ENCODE measurements around the gene PHF10. TPM values are rescaled to one million over a fixed set of nuclear protein-coding genes. Genes with fewer than 3 reads are reported as not detected.

PHF10 gene
- total RNA-seq, 2 donors from 2014 or later, result 82.5 to 82.8 TPM

- H3K9me3 Mint-ChIP-seq, result no peaks in the 10 kb centered on the region
- no peak overlapping the region for H3K4me3 ChIP-seq (ENCODE audit: low read length)
- no peak for DNase-seq
- H3K4me1 Mint-ChIP-seq, result peaks cover under 1% of the 10 kb centered on the region
- H3K27ac ChIP-seq (ENCODE audit: low read depth, low read length), result no peak overlapping the region
- 87 to 100% methylated on average over 3 of the region's 3 CpGs for WGBS, 2 experiments (ENCODE audit: insufficient coverage in 1 of 2, insufficient read length in 1 of 2)
- H3K27me3 Mint-ChIP-seq (ENCODE audit: insufficient read depth), result no peaks in the 10 kb centered on the region
- no peaks in the 10 kb centered on the region for H3K4me1 ChIP-seq (ENCODE audit: control insufficient read depth, insufficient read depth, low read length)
- TF ChIP-seq, protein P1, sequence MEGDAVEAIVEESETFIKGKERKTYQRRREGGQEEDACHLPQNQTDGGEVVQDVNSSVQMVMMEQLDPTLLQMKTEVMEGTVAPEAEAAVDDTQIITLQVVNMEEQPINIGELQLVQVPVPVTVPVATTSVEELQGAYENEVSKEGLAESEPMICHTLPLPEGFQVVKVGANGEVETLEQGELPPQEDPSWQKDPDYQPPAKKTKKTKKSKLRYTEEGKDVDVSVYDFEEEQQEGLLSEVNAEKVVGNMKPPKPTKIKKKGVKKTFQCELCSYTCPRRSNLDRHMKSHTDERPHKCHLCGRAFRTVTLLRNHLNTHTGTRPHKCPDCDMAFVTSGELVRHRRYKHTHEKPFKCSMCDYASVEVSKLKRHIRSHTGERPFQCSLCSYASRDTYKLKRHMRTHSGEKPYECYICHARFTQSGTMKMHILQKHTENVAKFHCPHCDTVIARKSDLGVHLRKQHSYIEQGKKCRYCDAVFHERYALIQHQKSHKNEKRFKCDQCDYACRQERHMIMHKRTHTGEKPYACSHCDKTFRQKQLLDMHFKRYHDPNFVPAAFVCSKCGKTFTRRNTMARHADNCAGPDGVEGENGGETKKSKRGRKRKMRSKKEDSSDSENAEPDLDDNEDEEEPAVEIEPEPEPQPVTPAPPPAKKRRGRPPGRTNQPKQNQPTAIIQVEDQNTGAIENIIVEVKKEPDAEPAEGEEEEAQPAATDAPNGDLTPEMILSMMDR (conservative IDR thresholded peaks at IDR 0.05), result no peak
- H3K36me3 ChIP-seq (ENCODE audit: control insufficient read depth, insufficient read depth, low read length), result peaks cover 85% of the 10 kb centered on the region
- H3K9ac ChIP-seq (ENCODE audit: extremely low read depth, low read length, poor library complexity, severe bottlenecking), result no peak overlapping the region
- H3K9me3 ChIP-seq (ENCODE audit: control insufficient read depth, low read length), result no peaks in the 10 kb centered on the region
- no peaks in the 10 kb centered on the region for H3K27me3 ChIP-seq (ENCODE audit: control insufficient read depth, insufficient read depth, low read length, poor library complexity, severe bottlenecking)
- no peak overlapping the region for H3K4me3 Mint-ChIP-seq
- peaks cover 40% of the 10 kb centered on the region for H3K36me3 Mint-ChIP-seq (ENCODE audit: low read depth)
- H3K27ac Mint-ChIP-seq, result peak overlapping the region; percentile 18
These were observed 14.3 kb downstream of the PHF10 start for GRCh38 chr6:169710009-169710408.

DNA sequence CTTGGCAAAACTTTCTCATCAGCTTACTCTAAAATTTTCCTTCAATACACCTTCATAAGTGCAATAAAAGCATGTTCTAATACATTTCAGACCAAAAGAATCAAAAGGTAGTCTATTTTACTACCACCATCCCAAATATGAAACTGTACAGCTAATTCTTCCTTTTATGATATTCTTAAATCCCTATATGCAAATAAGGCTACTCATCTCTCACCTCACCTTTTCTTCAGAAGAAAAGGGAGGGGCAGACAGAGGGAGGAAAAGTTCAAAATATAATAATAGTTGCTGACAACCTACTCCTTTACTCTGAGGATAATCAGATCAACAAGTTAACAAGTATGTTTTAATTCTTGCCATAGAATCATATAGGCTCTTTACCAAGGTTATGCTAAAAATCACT lies 15.0 kb downstream of the PHF10 start:
- Histone ChIP-seq H3K36me3 (ENCODE audit: control insufficient read depth, insufficient read depth, low read length) (peaks cover 85% of the 10 kb centered on the region), H3K4me1 (ENCODE audit: control insufficient read depth, insufficient read depth, low read length) (no peaks in the 10 kb centered on the region), H3K27ac (ENCODE audit: low read depth, low read length) (no peak overlapping the region), H3K9me3 (ENCODE audit: control insufficient read depth, low read length) (no peaks in the 10 kb centered on the region), H3K4me3 (ENCODE audit: low read length) (no peak overlapping the region), H3K9ac (ENCODE audit: extremely low read depth, low read length, poor library complexity, severe bottlenecking) (no peak overlapping the region), H3K27me3 (ENCODE audit: control insufficient read depth, insufficient read depth, low read length, poor library complexity, severe bottlenecking) (no peaks in the 10 kb centered on the region)
- no peak for DNase-seq
- no peaks in the 10 kb centered on the region for H3K27me3 Mint-ChIP-seq (ENCODE audit: insufficient read depth)
- H3K4me1 Mint-ChIP-seq, result peaks cover 5% of the 10 kb centered on the region
- TF ChIP-seq, protein P1 (conservative IDR thresholded peaks at IDR 0.05), result no peak
- H3K27ac Mint-ChIP-seq, result no peak overlapping the region
- H3K9me3 Mint-ChIP-seq, result no peaks in the 10 kb centered on the region
- H3K36me3 Mint-ChIP-seq (ENCODE audit: low read depth), result peaks cover 37% of the 10 kb centered on the region
- no peak overlapping the region for H3K4me3 Mint-ChIP-seq

DNA sequence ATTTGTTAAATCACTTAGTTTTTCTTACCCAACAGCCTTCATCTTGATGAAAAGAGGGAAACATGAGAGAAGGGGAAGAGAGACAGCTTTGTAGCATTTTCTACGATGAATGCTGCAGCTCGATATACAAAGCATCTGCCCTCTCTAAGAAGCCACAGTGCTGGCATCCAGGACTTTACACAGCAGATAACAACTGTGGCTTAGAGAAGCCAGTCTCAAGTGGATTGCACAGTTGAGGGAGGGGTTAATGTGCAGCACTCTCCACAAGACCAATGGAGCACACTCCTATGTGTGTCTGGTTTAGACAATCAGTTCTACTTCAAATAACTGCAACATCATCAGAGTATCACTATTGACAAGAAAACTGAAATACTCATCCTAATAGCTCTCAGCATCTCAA lies 16.5 kb downstream of the PHF10 start:
- Histone ChIP-seq H3K4me1 (ENCODE audit: control insufficient read depth, insufficient read depth, low read length) (no peaks in the 10 kb centered on the region), H3K27ac (ENCODE audit: low read depth, low read length) (no peak overlapping the region), H3K9ac (ENCODE audit: extremely low read depth, low read length, poor library complexity, severe bottlenecking) (no peak overlapping the region), H3K36me3 (ENCODE audit: control insufficient read depth, insufficient read depth, low read length) (peaks cover 85% of the 10 kb centered on the region), H3K9me3 (ENCODE audit: control insufficient read depth, low read length) (no peaks in the 10 kb centered on the region), H3K4me3 (ENCODE audit: low read length) (no peak overlapping the region), H3K27me3 (ENCODE audit: control insufficient read depth, insufficient read depth, low read length, poor library complexity, severe bottlenecking) (no peaks in the 10 kb centered on the region)
- H3K4me3 Mint-ChIP-seq, result no peak overlapping the region
- DNase-seq, result no peak
- no peak overlapping the region for H3K27ac Mint-ChIP-seq
- WGBS, 2 experiments (ENCODE audit: insufficient coverage in 1 of 2, insufficient read length in 1 of 2), result 100% methylated on average over 2 of the region's 2 CpGs; no CpG with 5 or more reads in 1 of the 2 experiments
- H3K27me3 Mint-ChIP-seq (ENCODE audit: insufficient read depth), result no peaks in the 10 kb centered on the region
- H3K4me1 Mint-ChIP-seq, result peaks cover 19% of the 10 kb centered on the region
- peaks cover 32% of the 10 kb centered on the region for H3K36me3 Mint-ChIP-seq (ENCODE audit: low read depth)
- TF ChIP-seq, protein P1 (conservative IDR thresholded peaks at IDR 0.05), result no peak
- no peaks in the 10 kb centered on the region for H3K9me3 Mint-ChIP-seq
